ENCODE data around the gene COL6A3.
"Not testable (repeated sequence)": the region's sequence is repeated elsewhere in the genome, so short reads cannot be mapped to it uniquely, and the experiment has no call there.

DNA sequence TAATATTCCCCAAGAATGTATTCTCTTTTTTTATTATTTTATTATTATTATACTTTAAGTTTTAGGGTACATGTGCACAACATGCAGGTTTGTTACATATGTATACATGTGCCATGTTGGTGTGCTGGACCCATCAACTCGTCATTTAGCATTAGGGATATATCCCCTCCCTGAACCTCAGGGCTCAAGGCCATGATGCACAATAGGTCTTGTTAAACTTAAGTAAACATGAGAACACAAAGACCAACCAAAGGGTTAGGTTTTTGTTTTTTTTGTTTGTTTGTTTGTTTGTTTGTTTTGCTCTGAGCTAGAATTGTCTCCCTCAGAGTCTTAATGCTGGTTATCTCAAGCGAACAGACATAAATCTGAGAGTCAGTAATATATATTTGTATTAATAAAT, 4.7 kb downstream of the COL6A3 start:
- not testable (repeated sequence) for TF ChIP-seq IRF2 (CRISPR knock-in tag; IDR thresholded peaks at IDR 0.05); ZBTB42 (CRISPR knock-in tag; IDR thresholded peaks at IDR 0.05); ZMYM4 (CRISPR knock-in tag; IDR thresholded peaks at IDR 0.05); ZNF121 (CRISPR knock-in tag; IDR thresholded peaks at IDR 0.05); SIN3A (IDR thresholded peaks at IDR 0.05; ENCODE audit: borderline replicate concordance, low read depth, low read length); ZNF678 (CRISPR knock-in tag; IDR thresholded peaks at IDR 0.05); ZNF709 (CRISPR knock-in tag; IDR thresholded peaks at IDR 0.05); NFE2L1 (CRISPR knock-in tag; IDR thresholded peaks at IDR 0.05; ENCODE audit: borderline replicate concordance)
- TF ChIP-seq, protein P1, sequence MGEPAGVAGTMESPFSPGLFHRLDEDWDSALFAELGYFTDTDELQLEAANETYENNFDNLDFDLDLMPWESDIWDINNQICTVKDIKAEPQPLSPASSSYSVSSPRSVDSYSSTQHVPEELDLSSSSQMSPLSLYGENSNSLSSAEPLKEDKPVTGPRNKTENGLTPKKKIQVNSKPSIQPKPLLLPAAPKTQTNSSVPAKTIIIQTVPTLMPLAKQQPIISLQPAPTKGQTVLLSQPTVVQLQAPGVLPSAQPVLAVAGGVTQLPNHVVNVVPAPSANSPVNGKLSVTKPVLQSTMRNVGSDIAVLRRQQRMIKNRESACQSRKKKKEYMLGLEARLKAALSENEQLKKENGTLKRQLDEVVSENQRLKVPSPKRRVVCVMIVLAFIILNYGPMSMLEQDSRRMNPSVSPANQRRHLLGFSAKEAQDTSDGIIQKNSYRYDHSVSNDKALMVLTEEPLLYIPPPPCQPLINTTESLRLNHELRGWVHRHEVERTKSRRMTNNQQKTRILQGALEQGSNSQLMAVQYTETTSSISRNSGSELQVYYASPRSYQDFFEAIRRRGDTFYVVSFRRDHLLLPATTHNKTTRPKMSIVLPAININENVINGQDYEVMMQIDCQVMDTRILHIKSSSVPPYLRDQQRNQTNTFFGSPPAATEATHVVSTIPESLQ (CRISPR knock-in tag; conservative IDR thresholded peaks at IDR 0.05) = not testable (repeated sequence)
- TF ChIP-seq, protein P2, sequence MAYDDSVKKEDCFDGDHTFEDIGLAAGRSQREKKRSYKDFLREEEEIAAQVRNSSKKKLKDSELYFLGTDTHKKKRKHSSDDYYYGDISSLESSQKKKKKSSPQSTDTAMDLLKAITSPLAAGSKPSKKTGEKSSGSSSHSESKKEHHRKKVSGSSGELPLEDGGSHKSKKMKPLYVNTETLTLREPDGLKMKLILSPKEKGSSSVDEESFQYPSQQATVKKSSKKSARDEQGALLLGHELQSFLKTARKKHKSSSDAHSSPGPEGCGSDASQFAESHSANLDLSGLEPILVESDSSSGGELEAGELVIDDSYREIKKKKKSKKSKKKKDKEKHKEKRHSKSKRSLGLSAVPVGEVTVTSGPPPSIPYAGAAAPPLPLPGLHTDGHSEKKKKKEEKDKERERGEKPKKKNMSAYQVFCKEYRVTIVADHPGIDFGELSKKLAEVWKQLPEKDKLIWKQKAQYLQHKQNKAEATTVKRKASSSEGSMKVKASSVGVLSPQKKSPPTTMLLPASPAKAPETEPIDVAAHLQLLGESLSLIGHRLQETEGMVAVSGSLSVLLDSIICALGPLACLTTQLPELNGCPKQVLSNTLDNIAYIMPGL (CRISPR knock-in tag; IDR thresholded peaks at IDR 0.05; ENCODE audit: borderline replicate concordance in 1 of 2, low read depth in 1 of 2) = not testable (repeated sequence)
- TF ChIP-seq, protein P3, sequence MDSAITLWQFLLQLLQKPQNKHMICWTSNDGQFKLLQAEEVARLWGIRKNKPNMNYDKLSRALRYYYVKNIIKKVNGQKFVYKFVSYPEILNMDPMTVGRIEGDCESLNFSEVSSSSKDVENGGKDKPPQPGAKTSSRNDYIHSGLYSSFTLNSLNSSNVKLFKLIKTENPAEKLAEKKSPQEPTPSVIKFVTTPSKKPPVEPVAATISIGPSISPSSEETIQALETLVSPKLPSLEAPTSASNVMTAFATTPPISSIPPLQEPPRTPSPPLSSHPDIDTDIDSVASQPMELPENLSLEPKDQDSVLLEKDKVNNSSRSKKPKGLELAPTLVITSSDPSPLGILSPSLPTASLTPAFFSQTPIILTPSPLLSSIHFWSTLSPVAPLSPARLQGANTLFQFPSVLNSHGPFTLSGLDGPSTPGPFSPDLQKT (CRISPR knock-in tag; IDR thresholded peaks at IDR 0.05; ENCODE audit: borderline replicate concordance) = not testable (repeated sequence)
- TF ChIP-seq, protein P4, sequence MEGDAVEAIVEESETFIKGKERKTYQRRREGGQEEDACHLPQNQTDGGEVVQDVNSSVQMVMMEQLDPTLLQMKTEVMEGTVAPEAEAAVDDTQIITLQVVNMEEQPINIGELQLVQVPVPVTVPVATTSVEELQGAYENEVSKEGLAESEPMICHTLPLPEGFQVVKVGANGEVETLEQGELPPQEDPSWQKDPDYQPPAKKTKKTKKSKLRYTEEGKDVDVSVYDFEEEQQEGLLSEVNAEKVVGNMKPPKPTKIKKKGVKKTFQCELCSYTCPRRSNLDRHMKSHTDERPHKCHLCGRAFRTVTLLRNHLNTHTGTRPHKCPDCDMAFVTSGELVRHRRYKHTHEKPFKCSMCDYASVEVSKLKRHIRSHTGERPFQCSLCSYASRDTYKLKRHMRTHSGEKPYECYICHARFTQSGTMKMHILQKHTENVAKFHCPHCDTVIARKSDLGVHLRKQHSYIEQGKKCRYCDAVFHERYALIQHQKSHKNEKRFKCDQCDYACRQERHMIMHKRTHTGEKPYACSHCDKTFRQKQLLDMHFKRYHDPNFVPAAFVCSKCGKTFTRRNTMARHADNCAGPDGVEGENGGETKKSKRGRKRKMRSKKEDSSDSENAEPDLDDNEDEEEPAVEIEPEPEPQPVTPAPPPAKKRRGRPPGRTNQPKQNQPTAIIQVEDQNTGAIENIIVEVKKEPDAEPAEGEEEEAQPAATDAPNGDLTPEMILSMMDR (CRISPR knock-in tag; IDR thresholded peaks at IDR 0.05) = not testable (repeated sequence)

All from HepG2 (cell line).